D721Med (cell line): Measurements from ENCODE around the gene RABL2A.
"Not testable (repeated sequence)": the region's sequence is repeated elsewhere in the genome, so short reads cannot be mapped to it uniquely, and the experiment has no call there.

Experiments
- DNase-seq: peaks from one replicate; pipeline ENCODE4 v3.0.0; 2011; ENCODE audit warnings: low spot score; ENCODE audit not compliant: insufficient read length
- FAIRE-seq: peaks from 2 replicates; lab custom pipeline; 2011; peaks lifted over from hg19 to GRCh38; lab: Jason Lieb, UNC
- CTCF ChIP-seq: IDR thresholded peaks from 2 replicates; pipeline ENCODE4 v1.5.1; 2012; ENCODE audit warnings: mild to moderate bottlenecking, control low read depth; ENCODE audit not compliant: insufficient read depth; ENCODE audit errors: missing control alignments

Gene RABL2A

GRCh38 chr2:113685471-113685870 lies 58.4 kb downstream of the RABL2A start:
- no peak for TF ChIP-seq CTCF
- FAIRE-seq = no peak
- DNase-seq = no peak

GRCh38 chr2:113686537-113686936 lies 59.5 kb downstream of the RABL2A start:
- no peak for TF ChIP-seq CTCF
- no peak for FAIRE-seq
- DNase-seq = no peak

GRCh38 chr2:113690871-113691270 lies 63.8 kb downstream of the RABL2A start:
- not testable (repeated sequence) for FAIRE-seq, DNase-seq
